HG03139 (cell line): ENCODE data around the gene VPREB3.

Experiments
- ATAC-seq: cut with Tn5 transposase; IDR thresholded peaks from one replicate; pipeline ENCODE4 v1.9.1; 2021; ENCODE audit not compliant: unreplicated experiment

VPREB3 gene

DNA sequence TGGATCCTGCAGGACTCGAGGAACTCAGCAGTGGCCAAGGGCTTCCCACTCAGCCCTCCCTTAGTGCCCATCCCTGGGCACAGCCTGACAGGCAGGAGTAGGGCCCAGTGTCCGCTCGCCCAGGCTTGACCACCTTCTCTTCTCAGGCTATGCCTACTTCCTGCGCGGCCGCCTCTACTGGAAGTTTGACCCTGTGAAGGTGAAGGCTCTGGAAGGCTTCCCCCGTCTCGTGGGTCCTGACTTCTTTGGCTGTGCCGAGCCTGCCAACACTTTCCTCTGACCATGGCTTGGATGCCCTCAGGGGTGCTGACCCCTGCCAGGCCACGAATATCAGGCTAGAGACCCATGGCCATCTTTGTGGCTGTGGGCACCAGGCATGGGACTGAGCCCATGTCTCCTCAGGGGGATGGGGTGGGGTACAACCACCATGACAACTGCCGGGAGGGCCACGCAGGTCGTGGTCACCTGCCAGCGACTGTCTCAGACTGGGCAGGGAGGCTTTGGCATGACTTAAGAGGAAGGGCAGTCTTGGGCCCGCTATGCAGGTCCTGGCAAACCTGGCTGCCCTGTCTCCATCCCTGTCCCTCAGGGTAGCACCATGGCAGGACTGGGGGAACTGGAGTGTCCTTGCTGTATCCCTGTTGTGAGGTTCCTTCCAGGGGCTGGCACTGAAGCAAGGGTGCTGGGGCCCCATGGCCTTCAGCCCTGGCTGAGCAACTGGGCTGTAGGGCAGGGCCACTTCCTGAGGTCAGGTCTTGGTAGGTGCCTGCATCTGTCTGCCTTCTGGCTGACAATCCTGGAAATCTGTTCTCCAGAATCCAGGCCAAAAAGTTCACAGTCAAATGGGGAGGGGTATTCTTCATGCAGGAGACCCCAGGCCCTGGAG is 29.3 kb upstream of the VPREB3 start:
- no peak for ATAC-seq

DNA sequence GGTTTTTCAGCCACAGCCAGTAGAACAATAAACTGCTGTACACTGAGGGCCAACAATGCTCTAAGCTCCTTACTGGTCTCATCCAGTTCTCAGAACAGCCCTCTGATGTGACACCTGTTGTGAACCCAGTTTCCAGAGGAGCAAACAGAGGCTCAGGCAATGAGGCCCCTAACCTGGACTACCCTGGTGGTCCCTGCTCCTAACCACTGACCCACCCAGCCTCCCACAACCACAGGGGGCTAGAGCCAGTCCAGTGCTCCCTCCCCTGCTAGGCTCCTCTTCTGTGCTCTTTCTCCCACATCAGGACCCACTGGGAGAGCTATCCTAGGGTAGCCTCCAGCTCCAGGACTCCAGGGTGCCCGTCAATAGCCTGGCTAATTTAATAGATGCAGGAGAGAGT is 28.5 kb upstream of the VPREB3 start:
- ATAC-seq: no peak

GRCh38 chr22:23782252-23782651 is 28.0 kb upstream of the VPREB3 start:
- no peak for ATAC-seq

- ATAC-seq: no peak
Observed at GRCh38 chr22:23781511-23782183, 27.4 kb upstream of the VPREB3 start.

DNA sequence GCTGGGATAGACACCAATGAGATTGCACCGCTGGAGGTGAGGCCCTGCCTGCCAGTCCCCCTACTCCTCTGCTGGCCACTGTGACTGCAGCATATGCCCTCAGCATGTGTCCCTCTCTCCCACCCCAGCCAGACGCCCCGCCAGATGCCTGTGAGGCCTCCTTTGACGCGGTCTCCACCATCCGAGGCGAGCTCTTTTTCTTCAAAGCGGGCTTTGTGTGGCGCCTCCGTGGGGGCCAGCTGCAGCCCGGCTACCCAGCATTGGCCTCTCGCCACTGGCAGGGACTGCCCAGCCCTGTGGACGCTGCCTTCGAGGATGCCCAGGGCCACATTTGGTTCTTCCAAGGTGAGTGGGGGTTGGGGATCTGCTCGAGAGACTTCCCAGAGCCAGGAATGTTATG is 26.8 kb upstream of the VPREB3 start:
- no peak for ATAC-seq

DNA sequence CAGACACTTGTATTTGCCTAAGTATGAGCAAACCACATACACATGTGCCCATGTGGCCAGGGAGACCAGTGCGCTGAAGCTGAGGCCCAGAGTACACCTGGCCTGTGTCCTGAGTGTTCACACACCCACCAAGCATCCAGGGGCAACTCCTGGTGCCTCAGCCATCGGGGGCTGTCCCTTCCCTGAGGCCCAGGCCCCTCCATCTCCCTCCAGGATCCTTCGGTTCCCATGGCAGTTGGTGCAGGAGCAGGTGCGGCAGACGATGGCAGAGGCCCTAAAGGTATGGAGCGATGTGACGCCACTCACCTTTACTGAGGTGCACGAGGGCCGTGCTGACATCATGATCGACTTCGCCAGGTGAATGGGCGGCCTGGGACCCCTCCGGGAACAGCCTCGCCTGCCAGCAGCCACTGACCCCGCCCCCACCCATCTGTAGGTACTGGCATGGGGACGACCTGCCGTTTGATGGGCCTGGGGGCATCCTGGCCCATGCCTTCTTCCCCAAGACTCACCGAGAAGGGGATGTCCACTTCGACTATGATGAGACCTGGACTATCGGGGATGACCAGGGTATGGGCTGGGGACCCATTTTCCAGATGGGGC is 26.0 kb upstream of the VPREB3 start:
- no peak for ATAC-seq

- ATAC-seq: no peak
Observed at GRCh38 chr22:23779731-23780130, 25.5 kb upstream of the VPREB3 start.

GRCh38 chr22:23779083-23779482 is 24.9 kb upstream of the VPREB3 start:
- ATAC-seq: no peak

GRCh38 chr22:23778577-23778900 is 24.3 kb upstream of the VPREB3 start:
- ATAC-seq: no peak

GRCh38 chr22:23777776-23778576 is 23.8 kb upstream of the VPREB3 start:
- no peak for ATAC-seq

DNA sequence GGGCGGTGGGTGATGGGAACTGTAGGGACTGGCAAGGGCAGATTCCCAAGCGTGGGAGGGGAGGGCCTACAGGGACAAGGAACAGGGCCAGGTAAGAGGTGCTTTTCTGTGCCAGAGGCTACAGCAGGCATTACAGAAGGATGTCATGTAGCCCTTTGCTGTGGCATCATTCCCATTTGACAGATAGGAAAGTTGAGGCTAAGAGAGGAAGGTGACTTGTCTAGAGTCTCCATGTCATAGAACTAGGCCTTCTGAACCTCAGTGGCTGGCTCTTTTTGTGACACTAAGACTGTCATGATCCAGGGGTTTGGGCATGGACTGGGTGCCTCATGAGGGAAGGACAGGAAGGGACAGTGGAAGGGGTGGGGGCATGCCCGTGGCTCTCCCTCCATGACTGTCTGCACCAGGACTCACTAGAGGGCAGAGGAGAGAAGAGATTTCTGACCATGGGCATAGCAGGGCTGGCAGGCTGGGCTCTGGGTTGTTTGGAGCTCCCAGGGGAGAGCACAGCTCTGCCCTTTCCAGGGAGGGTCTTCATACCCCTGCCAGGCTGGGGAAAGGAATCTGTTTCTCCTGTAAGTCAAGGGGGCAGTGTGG is 21.7 kb upstream of the VPREB3 start:
- ATAC-seq: no peak

- no peak for ATAC-seq
Observed at GRCh38 chr22:23774922-23775436, 20.8 kb upstream of the VPREB3 start.

DNA sequence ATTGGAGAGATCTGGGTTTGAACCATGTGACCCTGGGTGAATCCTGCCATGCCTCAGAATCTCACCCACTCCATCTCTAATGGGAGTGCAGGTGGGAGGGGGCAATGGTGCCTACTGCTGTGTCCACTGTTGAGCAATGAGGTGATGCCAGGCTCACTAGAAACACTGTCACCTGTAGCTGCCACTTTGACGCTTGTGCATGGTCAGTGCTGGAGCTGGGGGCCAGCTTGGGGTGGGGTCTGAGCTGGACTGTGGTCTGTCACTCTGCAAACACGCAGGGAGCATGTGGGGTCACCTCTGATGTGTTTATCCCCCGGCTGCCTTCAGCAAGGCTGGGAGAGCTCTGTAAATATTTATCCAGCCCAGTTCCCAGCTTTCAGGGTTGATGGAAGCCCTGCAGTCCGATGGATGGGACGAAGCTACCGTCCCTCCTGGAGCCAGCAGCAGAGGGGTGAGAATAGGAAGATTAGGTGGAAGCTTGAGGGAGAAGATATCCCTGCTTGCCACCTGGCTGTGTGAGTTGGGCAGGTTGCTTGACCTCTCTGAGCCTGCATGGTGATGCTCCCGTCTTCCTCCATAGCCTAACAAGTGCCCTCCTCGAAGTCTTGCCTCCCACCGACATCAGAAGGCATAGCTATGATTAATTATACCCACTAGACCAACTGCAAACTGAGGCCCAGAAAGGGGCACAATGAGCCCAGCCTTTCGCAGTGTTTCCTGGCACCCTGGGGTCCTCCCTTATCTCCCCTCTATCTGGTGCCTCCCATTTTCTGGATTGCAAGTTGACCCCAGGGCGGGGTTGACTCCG is 20.1 kb upstream of the VPREB3 start:
- no peak for ATAC-seq

- ATAC-seq: no peak
Observed at GRCh38 chr22:23773483-23774113, 19.4 kb upstream of the VPREB3 start.

DNA sequence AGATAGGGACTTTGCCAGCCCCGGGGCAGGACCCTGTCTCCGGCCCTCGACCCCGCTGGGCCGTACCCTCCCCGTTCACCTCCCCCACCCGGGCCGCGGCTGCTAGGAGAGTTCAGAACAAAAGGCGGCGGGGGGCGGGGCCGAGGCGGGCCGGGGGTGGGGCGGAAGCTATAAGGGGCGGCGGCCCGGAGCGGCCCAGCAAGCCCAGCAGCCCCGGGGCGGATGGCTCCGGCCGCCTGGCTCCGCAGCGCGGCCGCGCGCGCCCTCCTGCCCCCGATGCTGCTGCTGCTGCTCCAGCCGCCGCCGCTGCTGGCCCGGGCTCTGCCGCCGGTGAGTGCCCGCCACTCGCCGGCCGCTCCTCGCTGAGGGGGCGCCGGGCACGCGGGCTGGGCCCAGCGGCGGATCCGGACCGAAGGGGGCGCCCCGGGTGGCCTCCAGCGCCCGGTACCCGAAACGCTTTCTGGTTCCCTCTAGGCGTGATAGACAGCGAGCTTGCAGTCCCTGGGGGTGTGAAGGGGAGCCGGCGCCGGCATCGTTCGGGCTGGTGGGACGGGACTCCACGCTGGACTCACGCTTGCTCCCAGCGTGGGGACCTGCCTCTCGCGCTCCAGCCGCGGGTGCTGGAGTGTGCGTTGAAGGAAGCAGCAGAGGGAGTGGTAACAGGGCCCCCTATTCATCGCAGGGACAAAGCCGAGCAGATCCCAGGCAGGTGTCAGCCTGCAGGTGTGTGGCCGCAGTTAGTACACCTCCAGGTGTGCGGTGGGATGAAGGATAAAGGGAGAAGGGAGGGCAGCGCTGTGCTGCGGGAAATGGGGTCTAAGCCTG is 18.6 kb upstream of the VPREB3 start, which contains the start of gene MMP11:
Gene MMP11 (plus strand): TSS at position 201 of the 825 bp plus-strand sequence. CDS start 22 bp downstream, at position 223.
- no peak for ATAC-seq

GRCh38 chr22:23772315-23772648 is 18.1 kb upstream of the VPREB3 start:
- no peak for ATAC-seq

DNA sequence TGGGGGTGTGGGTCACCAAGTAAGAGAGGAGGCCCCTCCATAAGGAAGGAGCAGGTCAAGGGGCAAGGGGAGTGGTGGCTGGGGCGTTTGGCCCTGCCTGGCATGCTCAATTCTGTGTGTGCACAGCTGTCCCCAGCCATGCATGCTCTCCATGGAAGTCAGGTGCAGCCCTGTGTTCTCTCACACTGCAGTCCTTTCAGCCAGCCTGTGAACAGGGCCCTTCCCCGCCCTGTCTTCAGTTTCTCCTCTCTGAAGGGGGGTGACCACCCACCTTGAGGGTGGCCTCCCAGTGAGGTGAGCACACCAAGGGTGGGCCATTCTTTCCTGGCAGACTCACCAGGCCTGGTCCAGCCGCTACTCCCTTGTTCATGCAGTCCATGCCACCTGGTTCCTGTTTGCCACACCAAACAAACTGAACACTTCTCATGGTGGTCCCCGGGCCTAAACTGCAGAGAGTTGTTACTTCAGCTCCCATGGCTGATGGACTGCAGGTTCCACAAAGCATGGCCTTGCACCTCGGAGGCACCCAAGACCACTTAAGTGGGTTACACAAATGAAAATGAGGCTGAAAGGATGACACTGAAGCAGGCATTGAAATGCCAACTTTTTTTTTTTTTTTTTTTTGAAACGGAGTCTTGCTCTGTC is 15.2 kb upstream of the VPREB3 start:
- no peak for ATAC-seq
